Body of pancreas (tissue), 4 donors: ENCODE measurements around the gene CLEC4G.

ENCODE experiments used
- CTCF ChIP-seq, 7 experiments: fragments of 450-650 bp in 4 of 7; fragments of 200-600 bp in 3 of 7; sonication (generic) in 3 of 7; IDR thresholded peaks; one replicate each; pipeline ENCODE4 v1.5.1; 2016 to 2019; ENCODE audit warnings: antibody characterized with exemption in 7 of 7
- POLR2A ChIP-seq, 3 donors: fragments of 450-650 bp; IDR thresholded peaks; one replicate each; pipeline ENCODE4 v1.6.1; 2016; ENCODE audit warnings: antibody characterized with exemption in 3 of 3, mild to moderate bottlenecking in 2 of 3

- no peak for TF ChIP-seq CTCF (IDR thresholded peaks at IDR 0.05)
- TF ChIP-seq POLR2A (IDR thresholded peaks at IDR 0.05), result no peak
These were observed 51.9 kb downstream of the CLEC4G start for GRCh38 chr19:7679771-7680605.
